Measurements from ENCODE around the gene FANCG.

The FANCG gene

GRCh38 chr9:35033101-35033500 lies 46.6 kb downstream of the FANCG start:
- no peak overlapping the region for H3K4me2 ChIP-seq (ENCODE audit: insufficient read depth, low read length)
- 0 out of 2 replicates have a peak, but pooled peaks cover 3% of the 10 kb centered on the region for H3K4me1 ChIP-seq (ENCODE audit: insufficient read depth, low read length)
- no peaks in the 10 kb centered on the region for H3K36me3 ChIP-seq (ENCODE audit: insufficient read depth, low read length)
- H3K9ac ChIP-seq (ENCODE audit: low read depth, low read length) = no peak overlapping the region
- H3K9me3 ChIP-seq (ENCODE audit: insufficient read depth, low read length, severe bottlenecking) = no peaks in the 10 kb centered on the region
- no peaks in the 10 kb centered on the region for H3K27me3 ChIP-seq (ENCODE audit: insufficient read depth, low read length, poor library complexity)
- no peak for TF ChIP-seq EZH2 (IDR thresholded peaks at IDR 0.05; ENCODE audit: borderline replicate concordance, low read depth, low read length, severe bottlenecking)
- TF ChIP-seq, protein P1, sequence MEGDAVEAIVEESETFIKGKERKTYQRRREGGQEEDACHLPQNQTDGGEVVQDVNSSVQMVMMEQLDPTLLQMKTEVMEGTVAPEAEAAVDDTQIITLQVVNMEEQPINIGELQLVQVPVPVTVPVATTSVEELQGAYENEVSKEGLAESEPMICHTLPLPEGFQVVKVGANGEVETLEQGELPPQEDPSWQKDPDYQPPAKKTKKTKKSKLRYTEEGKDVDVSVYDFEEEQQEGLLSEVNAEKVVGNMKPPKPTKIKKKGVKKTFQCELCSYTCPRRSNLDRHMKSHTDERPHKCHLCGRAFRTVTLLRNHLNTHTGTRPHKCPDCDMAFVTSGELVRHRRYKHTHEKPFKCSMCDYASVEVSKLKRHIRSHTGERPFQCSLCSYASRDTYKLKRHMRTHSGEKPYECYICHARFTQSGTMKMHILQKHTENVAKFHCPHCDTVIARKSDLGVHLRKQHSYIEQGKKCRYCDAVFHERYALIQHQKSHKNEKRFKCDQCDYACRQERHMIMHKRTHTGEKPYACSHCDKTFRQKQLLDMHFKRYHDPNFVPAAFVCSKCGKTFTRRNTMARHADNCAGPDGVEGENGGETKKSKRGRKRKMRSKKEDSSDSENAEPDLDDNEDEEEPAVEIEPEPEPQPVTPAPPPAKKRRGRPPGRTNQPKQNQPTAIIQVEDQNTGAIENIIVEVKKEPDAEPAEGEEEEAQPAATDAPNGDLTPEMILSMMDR (IDR thresholded peaks at IDR 0.05; ENCODE audit: borderline replicate concordance, extremely low read depth, low read length, poor library complexity, severe bottlenecking) = no peak
- ATAC-seq (ENCODE audit: insufficient read depth, low read depth) (no peak), DNase-seq (no peak)
- H3K4me3 ChIP-seq (ENCODE audit: low read depth in 1 of 2, low read length in 2 of 2) = no peak overlapping the region
- H4K20me1 ChIP-seq (ENCODE audit: insufficient read depth, low read length) = no peaks in the 10 kb centered on the region
- H3K27ac ChIP-seq (ENCODE audit: low read length) = no peak overlapping the region
- H3K79me2 ChIP-seq (ENCODE audit: insufficient read depth, low read length) = no peaks in the 10 kb centered on the region
- H2AFZ ChIP-seq (ENCODE audit: low read depth, low read length) = no peak overlapping the region

DNA sequence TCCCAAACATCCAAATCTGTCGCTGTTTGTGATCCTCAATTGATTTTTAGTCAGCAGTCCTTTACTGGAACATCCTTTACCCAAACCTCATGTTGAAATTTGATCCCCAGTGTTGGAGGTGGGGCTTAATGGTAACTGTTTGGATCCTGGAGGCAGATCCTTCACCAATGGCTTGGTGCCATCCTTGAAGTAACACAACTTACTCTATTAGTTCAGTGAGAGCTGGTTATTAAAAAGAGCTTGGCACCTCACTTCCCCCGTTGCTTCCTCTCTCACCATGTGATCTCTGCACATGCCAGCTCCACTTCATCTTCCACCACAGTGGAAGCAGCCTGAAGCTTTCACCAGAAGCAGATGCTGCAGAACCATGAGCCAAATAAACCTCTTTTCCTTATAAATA lies 49.9 kb downstream of the FANCG start:
- Histone ChIP-seq H3K79me2 (ENCODE audit: insufficient read depth, low read length) (no peaks in the 10 kb centered on the region), H3K27me3 (ENCODE audit: insufficient read depth, low read length, poor library complexity) (no peaks in the 10 kb centered on the region), H4K20me1 (ENCODE audit: insufficient read depth, low read length) (no peaks in the 10 kb centered on the region), H3K9me3 (ENCODE audit: insufficient read depth, low read length, severe bottlenecking) (no peaks in the 10 kb centered on the region), H3K36me3 (ENCODE audit: insufficient read depth, low read length) (no peaks in the 10 kb centered on the region), H3K4me3 (ENCODE audit: low read depth in 1 of 2, low read length in 2 of 2) (no peak overlapping the region), H3K4me1 (ENCODE audit: insufficient read depth, low read length) (0 out of 2 replicates have a peak, but pooled peaks cover 3% of the 10 kb centered on the region), H3K9ac (ENCODE audit: low read depth, low read length) (no peak overlapping the region), H3K27ac (ENCODE audit: low read length) (no peak overlapping the region), H3K4me2 (ENCODE audit: insufficient read depth, low read length) (no peak overlapping the region), H2AFZ (ENCODE audit: low read depth, low read length) (no peak overlapping the region)
- no peak for ATAC-seq (ENCODE audit: insufficient read depth, low read depth)
- no peak for DNase-seq
- TF ChIP-seq, protein P1 (IDR thresholded peaks at IDR 0.05; ENCODE audit: borderline replicate concordance, extremely low read depth, low read length, poor library complexity, severe bottlenecking) = no peak
- TF ChIP-seq EZH2 (IDR thresholded peaks at IDR 0.05; ENCODE audit: borderline replicate concordance, low read depth, low read length, severe bottlenecking) = no peak

DNA sequence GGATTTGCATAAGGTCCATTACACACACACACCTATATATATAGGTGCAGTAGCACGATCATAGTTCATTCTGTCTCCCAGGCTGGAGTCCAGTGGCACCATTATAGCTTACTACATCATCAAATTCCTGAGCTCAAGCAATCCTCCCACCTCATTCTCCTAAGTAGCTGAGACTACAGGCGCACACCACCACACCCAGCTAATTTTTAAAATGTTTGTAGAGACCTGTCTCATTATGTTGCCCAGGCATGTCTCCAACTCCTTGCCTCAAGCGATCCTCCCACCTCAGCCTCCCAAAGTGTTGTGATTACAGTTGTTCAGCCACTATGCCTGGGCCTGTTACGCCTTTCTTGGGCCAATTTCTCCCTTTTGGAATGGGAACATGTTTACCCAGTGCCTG lies 50.5 kb downstream of the FANCG start:
- no peaks in the 10 kb centered on the region for H4K20me1 ChIP-seq (ENCODE audit: insufficient read depth, low read length)
- H3K27ac ChIP-seq (ENCODE audit: low read length) = no peak overlapping the region
- H3K36me3 ChIP-seq (ENCODE audit: insufficient read depth, low read length) = no peaks in the 10 kb centered on the region
- no peaks in the 10 kb centered on the region for H3K9me3 ChIP-seq (ENCODE audit: insufficient read depth, low read length, severe bottlenecking)
- H3K4me1 ChIP-seq (ENCODE audit: insufficient read depth, low read length) = 0 out of 2 replicates have a peak, but pooled peaks cover 3% of the 10 kb centered on the region
- TF ChIP-seq EZH2 (IDR thresholded peaks at IDR 0.05; ENCODE audit: borderline replicate concordance, low read depth, low read length, severe bottlenecking) = no peak
- TF ChIP-seq, protein P1 (IDR thresholded peaks at IDR 0.05; ENCODE audit: borderline replicate concordance, extremely low read depth, low read length, poor library complexity, severe bottlenecking) = no peak
- DNase-seq (no peak), ATAC-seq (ENCODE audit: insufficient read depth, low read depth) (no peak)
- H3K9ac ChIP-seq (ENCODE audit: low read depth, low read length) = no peak overlapping the region
- H3K4me3 ChIP-seq (ENCODE audit: low read depth in 1 of 2, low read length in 2 of 2) = no peak overlapping the region
- H3K4me2 ChIP-seq (ENCODE audit: insufficient read depth, low read length) = no peak overlapping the region
- H3K27me3 ChIP-seq (ENCODE audit: insufficient read depth, low read length, poor library complexity) = no peaks in the 10 kb centered on the region
- no peak overlapping the region for H2AFZ ChIP-seq (ENCODE audit: low read depth, low read length)
- no peaks in the 10 kb centered on the region for H3K79me2 ChIP-seq (ENCODE audit: insufficient read depth, low read length)

- Histone ChIP-seq H3K79me2 (ENCODE audit: insufficient read depth, low read length) (no peaks in the 10 kb centered on the region), H3K9ac (ENCODE audit: low read depth, low read length) (no peak overlapping the region), H3K27me3 (ENCODE audit: insufficient read depth, low read length, poor library complexity) (no peaks in the 10 kb centered on the region), H3K9me3 (ENCODE audit: insufficient read depth, low read length, severe bottlenecking) (no peaks in the 10 kb centered on the region), H4K20me1 (ENCODE audit: insufficient read depth, low read length) (no peaks in the 10 kb centered on the region), H2AFZ (ENCODE audit: low read depth, low read length) (no peak overlapping the region), H3K27ac (ENCODE audit: low read length) (no peak overlapping the region), H3K4me1 (ENCODE audit: insufficient read depth, low read length) (0 out of 2 replicates have a peak, but pooled peaks cover 3% of the 10 kb centered on the region), H3K4me3 (ENCODE audit: low read depth in 1 of 2, low read length in 2 of 2) (no peak overlapping the region), H3K4me2 (ENCODE audit: insufficient read depth, low read length) (no peak overlapping the region), H3K36me3 (ENCODE audit: insufficient read depth, low read length) (no peaks in the 10 kb centered on the region)
- ATAC-seq (ENCODE audit: insufficient read depth, low read depth) (peak; percentile 31; the same call in 1 of the 3 replicates), DNase-seq (no peak)
- no peak for TF ChIP-seq EZH2 (IDR thresholded peaks at IDR 0.05; ENCODE audit: borderline replicate concordance, low read depth, low read length, severe bottlenecking)
- TF ChIP-seq, protein P1 (IDR thresholded peaks at IDR 0.05; ENCODE audit: borderline replicate concordance, extremely low read depth, low read length, poor library complexity, severe bottlenecking) = no peak
These were observed 51.4 kb downstream of the FANCG start for GRCh38 chr9:35028341-35028740.

Data from DND-41 (cell line).